Measurements from ENCODE around the gene MRPS11.
"Not testable (repeated sequence)": the region's sequence is repeated elsewhere in the genome, so short reads cannot be mapped to it uniquely, and the experiment has no call there.

The MRPS11 gene

GRCh38 chr15:88454867-88455810, 12.4 kb upstream of the MRPS11 start:
- peak; percentile 46 for DNase-seq (ENCODE audit: low spot score)

DNA sequence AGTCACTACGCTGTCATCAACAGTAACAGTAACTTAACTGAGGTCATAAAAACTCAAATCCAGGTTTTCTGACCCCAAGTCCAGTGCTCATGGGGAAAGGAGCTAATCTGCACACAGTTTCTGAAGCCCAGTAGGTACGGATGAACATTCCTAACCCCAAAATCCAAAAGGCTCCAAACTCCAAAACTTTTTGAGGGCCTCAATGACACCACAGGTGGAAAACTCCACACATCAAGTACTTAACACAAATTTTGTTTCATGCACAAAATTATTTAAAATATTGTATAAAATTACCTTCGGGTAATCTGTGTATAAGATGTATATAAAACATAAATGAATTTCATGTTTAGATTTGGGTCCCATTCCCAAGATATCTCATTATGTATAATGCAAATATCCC, 10.8 kb upstream of the MRPS11 start:
- no peak for DNase-seq (ENCODE audit: low spot score)

DNA sequence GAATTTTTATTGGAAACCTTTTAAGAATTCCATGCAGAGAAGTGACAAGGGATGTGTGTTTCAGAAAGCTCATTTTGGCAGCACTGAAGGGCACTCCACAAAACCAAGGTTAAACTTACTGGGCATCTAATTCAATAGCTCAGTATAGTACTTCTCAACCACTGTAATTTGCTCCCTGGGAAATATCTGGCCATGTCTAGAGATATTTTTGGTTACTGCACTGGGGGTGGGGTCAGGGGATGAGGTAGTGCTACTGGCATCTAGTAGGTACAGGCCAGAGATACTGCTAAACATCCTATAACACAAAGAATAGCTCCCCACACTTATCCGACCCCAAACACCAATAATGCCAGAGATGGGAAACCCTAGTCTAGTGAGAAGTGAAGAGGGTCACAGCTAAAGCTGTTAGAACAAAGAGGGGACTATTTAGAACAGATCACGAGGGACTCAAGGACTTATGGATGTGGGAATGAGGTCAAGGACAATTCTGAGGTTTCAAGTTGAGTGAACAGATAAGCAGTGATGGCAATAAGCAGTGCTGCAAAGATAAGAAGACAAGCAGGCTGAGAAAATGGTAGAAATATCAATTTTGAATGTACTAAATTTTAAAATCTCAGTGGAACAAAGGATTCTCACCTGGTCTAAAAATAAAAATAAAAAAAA, 3.5 kb upstream of the MRPS11 start:
- no peak for DNase-seq (ENCODE audit: low spot score)

- DNase-seq (ENCODE audit: low spot score), result no peak
Measured at GRCh38 chr15:88465633-88466224, 1.8 kb upstream of the MRPS11 start.

DNA sequence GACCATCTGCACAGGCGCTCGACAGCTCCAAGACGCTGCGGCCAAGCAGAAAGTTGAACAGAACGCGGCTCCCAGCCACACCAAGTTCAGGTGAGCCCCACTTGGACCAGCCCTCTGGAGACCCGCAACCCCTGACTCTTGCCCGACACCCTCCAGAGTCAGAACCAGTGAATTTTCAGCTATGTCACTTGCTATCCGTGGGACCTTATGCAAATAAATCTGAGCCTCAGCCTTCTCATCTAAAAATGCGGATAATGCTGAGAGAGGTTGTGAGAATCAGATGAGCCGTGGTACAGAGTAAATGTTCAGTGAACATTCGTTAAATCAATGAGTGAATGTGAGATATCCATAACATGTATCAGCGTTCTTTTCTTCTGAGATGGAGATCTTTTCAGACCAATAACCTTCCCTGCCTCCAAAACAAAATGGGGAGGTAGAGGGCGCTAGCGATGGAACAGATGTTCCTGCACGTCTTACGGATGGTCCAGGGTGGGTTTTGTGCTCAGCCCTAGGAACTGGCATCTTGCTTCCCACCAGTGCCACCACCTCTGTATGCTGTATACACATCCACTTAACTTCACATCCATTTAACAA, 524 bp downstream of the MRPS11 start:
- DNase-seq (ENCODE audit: low spot score), result peak; percentile 10

DNA sequence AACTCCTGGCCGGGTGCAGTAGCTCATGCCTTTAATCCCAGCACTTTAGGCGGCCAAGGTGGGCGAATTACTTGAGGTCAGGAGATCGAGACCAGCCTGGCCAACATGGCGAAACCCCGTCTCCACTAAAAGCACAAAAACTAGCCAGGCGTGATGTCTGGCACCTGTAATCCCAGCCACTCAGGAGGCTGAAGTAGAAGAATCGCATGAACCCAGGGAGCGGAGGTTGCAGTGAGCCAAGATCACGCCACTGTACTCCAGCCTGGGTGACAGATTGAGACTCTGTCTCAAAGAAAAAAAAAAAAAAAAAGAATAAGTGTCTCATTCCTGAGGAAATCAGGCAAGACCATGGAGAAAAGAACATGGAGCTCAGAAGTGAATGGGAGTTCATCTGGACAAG, 1.2 kb downstream of the MRPS11 start:
- not testable (repeated sequence) for DNase-seq (ENCODE audit: low spot score)

GRCh38 chr15:88469321-88469720, 1.8 kb downstream of the MRPS11 start:
- DNase-seq (ENCODE audit: low spot score), result no peak

DNA sequence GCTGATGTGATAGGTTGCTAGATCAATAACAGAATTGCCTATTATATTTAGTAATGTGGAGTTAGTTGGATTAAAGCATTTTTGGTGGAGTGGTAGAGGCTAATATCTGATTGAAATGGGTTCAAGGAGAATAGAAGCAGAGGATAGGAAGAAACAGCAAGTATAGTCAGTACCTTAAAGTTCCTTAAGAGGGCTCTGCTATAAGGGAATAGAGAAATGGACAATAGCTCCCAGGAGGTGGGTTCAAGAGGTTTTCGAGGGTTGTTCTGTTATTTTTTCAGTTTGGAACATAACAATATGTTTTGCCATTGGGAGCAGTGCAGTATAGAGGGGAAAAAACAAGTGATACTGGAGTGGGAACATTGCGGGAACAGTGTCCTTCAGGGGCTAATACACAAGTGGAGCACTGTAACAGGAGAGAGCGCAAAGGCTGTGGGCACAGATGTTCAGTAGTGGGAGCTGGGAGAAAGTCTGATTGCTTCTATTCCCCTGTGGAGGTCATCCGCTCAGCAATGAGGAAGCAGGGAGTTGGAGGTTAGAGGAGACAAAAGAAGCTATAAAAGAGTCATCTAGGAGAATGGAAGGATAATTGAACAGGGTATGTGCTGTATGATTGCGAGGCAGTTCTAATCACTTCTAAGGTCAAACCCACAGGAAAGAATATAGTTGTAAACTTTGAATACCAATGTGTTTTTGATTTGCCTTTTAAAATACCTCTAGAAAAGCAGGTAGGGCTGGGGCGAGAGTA, 3.3 kb downstream of the MRPS11 start:
- DNase-seq (ENCODE audit: low spot score), result no peak

DNA sequence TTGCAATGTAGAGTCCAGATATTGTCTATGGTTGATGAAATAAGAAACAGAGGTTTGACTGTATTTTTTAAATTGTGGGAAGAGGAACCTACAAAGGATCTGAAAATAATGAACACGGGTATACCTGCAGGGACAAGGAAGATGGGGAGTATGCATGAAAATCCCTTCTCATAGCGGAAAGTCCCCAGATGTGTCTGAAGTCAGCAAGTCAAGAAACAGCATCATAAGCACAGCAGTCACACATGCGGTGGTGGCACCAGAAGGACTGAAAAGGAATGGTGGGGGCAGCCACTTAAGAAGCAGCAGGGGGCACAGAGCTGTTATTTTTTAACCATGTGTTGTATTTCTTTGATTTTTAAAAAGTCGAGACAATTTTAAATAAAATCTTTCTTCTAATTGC, 4.7 kb downstream of the MRPS11 start:
- no peak for DNase-seq (ENCODE audit: low spot score)

DNA sequence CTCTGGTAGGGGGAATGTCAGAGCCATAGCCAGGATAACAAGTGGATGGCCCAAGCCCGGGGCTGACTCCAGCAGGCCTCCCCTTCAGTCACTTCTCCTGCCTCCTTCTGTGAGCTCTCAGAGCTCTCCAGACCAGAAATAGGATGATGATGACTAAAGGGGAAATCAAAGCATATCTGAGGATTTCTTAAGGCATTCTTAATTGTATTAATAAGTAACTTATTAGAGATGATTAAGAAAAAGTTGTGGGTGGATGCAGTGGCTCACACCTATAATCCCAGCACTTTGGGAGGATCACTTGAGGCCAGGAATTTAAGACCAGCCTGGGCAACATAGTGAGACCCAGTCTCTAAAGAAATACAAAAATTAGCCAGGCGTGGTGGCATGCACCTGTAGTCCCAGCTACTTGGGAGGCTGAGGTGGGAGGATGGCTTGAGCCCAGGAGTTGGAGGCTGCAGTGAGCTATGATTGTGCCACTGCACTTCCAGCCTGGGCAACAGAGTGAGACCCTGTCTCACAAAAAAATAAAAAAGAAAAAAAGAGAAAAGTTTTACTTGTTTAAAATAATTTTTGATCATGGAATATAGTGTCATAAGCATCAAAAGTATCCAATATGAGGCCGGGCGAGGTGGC, 6.3 kb downstream of the MRPS11 start:
- DNase-seq (ENCODE audit: low spot score), result not testable (repeated sequence)

DNA sequence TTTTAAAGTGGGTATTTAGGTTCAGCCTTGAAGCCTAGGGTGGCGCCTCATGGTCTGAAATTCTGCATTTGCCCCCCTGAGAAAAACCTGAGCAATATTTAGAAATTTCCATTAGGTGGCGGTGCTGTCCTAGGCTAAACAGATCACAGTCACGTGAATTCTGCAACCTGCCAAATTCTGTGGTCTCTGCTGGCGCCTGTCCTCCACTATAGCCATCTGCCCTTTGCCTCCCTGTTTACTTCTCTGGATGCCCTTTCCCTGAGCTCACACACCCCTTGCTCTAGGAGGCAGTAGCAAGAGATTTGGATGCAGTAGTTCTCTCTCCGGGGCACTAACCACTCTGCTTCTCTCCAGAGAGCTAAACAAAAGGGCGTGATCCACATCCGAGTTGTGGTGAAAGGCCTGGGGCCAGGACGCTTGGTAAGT, 9.1 kb downstream of the MRPS11 start:
- DNase-seq (ENCODE audit: low spot score), result peak; percentile 52

DNA sequence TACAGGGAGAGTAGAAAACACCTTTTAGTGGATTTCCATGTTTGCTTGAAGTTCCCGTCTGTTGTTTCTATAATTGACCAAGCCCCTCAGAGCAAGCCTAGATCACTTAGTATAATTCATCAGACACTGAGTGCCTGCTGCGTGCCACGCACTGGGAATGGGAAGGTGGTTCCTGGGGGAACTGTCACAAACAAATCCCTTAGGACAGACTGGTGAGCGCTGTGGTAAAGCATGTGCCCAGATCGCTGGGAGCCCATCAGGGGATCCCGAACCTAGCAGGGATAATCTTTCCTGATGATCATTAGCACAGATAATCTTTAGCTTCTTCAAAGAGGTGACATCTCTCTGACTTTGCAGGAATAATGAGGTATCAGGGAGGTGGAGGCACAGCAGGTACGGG, 9.6 kb downstream of the MRPS11 start:
- DNase-seq (ENCODE audit: low spot score), result no peak

- no peak for DNase-seq (ENCODE audit: low spot score)
Measured at GRCh38 chr15:88477904-88478303, 10.4 kb downstream of the MRPS11 start.

DNA sequence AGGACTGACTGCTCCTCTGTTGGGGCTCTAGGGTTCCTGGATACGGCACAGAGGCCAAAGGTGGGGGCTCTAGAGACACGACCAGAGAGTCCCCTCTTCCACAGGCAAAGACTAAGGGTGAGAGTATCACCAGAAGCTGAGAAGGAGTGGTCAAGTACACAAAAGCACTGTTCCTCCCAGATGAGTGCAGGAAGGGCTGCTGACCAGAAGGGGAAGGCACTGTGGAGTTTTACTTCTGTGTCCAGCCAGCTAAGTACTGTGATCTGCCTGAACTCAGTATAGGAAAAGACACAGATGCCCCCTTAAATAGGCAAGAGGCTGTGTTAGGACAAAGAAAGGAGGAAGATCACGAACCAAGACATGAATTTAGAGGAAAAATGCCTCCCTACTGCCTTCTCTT, 11.7 kb downstream of the MRPS11 start:
- DNase-seq (ENCODE audit: low spot score), result no peak

DNA sequence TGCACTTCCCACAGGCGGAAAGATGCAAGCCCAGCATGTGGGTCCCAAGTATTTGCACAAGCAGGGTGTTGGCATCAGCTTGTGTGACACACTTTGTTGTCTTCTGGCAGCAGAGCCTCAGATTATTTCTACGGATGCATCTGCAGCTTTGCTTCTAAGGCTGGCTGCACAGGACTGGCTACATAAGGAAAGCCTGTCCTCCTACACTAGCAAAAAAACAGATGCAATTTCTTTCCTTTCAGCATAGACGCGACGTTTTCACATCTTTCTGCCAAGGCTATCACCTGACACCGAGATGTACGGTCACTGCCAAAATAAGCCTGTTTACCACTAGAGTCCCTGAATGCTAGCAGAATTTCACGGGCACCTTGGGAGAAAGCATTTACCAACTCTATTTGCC, 13.5 kb downstream of the MRPS11 start:
- DNase-seq (ENCODE audit: low spot score), result no peak

DNA sequence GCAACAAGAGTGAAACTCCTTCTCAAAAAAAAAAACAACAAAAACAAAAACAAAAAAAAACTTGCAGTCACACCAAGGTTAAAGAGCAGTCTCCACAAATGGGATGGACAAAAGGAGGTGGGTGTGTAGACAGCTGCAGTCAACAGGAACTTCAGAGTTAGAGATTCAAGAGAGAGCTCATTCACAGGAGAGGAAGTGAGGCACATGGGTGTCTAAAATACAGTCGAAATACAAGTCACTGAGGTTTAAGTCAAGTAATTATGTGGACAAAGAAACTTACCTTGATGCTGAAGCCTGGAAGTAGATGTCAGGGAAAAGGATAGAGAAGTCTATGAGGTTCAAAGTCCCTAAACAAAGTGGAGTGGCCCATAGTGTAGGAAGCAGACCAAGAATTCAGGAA, 14.8 kb downstream of the MRPS11 start:
- DNase-seq (ENCODE audit: low spot score), result no peak

GRCh38 chr15:88484682-88485331, 17.3 kb downstream of the MRPS11 start:
- no peak for DNase-seq (ENCODE audit: low spot score)

DNA sequence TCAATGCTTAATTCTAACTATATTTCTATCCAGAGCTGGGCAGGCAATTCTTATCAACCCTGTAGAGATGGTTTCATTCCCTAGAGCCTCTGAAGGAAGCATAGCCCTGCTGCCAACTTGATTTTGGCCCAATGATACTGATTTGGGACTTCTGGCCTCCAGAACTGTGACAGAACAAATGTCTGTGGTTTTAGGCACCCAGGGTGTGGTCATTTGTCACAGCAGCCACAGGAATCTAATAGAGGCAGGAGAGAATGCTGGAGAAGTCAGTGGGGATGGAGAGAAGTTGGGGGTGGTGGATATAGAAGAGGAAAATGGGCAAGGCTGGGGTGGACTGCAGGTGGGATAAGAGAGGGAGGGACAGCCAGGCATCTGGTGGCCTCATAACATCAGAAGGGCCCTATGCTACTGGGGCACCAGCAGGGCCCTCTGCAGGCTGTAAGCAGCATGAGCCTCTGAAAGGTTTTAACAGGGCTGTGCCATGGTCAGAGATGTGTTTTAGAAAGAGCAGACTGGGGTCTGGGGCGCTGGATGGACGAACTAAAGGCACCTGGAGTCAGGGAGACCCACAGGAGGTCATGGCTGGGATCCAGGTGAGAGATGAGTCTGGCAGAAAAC, 19.8 kb downstream of the MRPS11 start:
- no peak for DNase-seq (ENCODE audit: low spot score)

DNA sequence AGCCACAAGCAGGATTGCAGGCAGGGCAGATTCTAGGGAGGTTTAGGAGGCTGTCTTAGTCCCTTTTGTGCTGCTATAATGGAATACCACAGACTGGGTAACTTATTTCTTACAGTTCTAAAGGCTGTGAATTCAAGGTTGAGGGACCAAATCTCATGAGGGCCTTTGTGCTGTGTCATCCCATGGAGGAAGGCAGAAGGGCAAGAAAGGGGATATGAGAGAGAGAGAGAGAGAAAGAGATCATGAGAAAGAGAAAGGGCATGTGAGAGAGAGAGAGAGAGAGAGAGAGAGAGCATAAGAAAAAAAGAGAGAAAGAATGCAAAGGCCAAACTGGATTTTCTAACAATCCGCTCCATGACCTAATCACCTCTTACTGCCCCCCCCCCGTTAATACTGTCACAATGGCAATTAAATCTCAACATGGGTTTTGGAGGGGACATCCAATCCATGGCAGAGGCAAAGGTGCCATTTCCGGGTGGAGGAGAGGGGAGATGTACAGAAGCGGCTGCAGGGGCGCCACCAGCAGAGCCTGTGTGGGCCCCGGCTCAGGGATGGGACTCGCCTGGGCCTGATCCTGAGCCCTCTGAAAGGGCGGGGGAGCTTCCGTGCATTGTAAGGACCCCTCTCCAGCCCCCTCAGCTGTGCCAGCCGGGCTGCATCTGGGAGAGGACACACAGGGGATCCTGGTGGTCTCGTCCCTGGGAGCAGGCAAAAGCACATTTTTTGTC, 20.5 kb downstream of the MRPS11 start:
- no peak for DNase-seq (ENCODE audit: low spot score)

DNA sequence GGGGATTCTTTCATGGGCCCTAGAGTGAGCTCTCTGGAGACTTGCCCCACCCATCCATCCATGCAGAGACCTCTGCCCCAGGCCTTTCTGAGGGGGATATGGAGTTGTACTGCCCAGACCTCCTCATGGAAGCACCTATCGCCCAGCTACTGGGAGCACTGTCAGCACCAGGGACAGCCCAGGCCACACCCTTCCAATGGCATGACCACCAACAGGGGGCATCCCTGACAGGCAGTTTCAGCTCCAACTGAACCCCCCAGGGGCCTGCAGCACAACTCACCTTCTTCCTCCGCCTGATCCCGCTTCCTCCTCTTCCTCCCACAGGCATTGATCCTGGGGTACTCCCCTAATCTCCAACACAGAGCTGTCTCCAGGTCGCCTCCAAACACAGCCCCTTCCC, 21.8 kb downstream of the MRPS11 start:
- DNase-seq (ENCODE audit: low spot score), result no peak

All from hematopoietic multipotent progenitor cell treated with erythropoietin and hydrocortisone succinate and interleukin-3 and kit ligand, for 15 days (in vitro differentiated cells).